Measurements from ENCODE around the gene GRIA1.

GRIA1 gene

DNA sequence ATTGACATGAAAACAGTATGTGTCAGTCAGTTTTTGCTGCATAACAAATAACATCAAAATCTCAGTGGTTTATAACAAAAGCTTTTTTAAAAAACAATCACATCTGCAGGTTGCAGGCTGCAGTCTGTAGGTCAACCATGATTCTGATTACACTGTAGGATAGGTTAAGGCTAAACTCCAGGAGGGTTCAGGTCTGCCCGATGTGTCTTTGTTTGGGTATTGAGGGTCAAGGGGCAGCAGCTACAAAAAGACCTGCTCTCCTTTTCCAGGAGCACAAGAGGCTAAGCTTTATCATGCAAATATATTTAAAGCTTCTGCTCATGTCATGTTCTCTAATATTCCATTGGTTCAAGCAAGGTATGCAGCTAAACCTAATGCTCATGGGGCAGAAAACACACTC is 18.2 kb downstream of the GRIA1 start:
- in situ Hi-C loops (cut with MboI; ENCODE audit: low pct_unique_long_range_greater_than_20kb, low sequenced_read_pairs, unreplicated experiment) = loop anchor here (25.0 kb wide), 1 partner anchor 454 kb away; no protein-coding TSS in a partner anchor
- no peak for DNase-seq (ENCODE audit: low spot score)
- TF ChIP-seq, protein P1, sequence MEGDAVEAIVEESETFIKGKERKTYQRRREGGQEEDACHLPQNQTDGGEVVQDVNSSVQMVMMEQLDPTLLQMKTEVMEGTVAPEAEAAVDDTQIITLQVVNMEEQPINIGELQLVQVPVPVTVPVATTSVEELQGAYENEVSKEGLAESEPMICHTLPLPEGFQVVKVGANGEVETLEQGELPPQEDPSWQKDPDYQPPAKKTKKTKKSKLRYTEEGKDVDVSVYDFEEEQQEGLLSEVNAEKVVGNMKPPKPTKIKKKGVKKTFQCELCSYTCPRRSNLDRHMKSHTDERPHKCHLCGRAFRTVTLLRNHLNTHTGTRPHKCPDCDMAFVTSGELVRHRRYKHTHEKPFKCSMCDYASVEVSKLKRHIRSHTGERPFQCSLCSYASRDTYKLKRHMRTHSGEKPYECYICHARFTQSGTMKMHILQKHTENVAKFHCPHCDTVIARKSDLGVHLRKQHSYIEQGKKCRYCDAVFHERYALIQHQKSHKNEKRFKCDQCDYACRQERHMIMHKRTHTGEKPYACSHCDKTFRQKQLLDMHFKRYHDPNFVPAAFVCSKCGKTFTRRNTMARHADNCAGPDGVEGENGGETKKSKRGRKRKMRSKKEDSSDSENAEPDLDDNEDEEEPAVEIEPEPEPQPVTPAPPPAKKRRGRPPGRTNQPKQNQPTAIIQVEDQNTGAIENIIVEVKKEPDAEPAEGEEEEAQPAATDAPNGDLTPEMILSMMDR (IDR thresholded peaks at IDR 0.05; ENCODE audit: extremely low read depth, insufficient read depth, missing control alignments) = no peak

DNA sequence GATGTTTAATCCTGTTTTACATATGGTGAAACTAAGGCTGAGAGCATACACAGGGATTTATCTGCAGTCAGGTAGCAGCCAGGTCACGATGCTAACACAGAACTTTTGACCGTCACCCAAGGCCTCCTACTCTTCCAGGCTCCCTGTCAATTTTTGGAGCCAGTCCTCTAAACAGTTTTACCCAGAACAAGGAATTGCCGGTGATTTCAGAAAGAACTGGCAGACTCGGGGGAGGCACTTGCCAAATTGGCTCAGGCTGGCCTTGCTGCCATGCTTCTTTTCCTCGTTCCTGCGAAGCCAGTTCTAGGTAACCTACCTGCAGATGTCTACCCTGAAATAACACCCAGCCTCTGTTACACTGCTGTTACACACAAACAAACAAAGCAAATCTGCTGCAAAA is 21.2 kb downstream of the GRIA1 start:
- no peak for DNase-seq (ENCODE audit: low spot score)
- in situ Hi-C loops (cut with MboI; ENCODE audit: low pct_unique_long_range_greater_than_20kb, low sequenced_read_pairs, unreplicated experiment) = loop anchor here (25.0 kb wide), 1 partner anchor 451 kb away; no protein-coding TSS in a partner anchor
- TF ChIP-seq, protein P1 (IDR thresholded peaks at IDR 0.05; ENCODE audit: extremely low read depth, insufficient read depth, missing control alignments) = no peak

DNA sequence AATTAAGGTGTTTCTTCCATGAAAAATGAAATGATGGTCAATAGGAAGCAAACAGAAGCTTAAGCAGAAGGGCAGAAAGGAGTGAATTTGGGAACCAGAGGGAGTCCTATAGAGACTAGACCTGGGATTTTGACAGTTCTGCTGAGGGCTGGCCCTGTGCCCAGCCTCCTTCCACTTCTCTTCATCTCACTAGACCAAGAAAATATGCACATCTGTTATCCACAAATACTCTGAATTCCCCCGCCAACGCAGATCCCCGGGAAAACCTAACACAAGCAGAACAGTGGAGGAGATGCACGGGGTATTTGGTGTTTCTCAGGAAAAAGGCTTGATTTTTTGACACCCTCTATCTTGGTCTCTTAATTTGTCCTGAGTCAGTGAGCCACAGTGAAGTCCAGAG is 22.7 kb downstream of the GRIA1 start:
- in situ Hi-C loops (cut with MboI; ENCODE audit: low pct_unique_long_range_greater_than_20kb, low sequenced_read_pairs, unreplicated experiment) = loop anchor here (25.0 kb wide), 1 partner anchor 449 kb away; no protein-coding TSS in a partner anchor
- TF ChIP-seq, protein P1 (IDR thresholded peaks at IDR 0.05; ENCODE audit: extremely low read depth, insufficient read depth, missing control alignments) = no peak
- no peak for DNase-seq (ENCODE audit: low spot score)

DNA sequence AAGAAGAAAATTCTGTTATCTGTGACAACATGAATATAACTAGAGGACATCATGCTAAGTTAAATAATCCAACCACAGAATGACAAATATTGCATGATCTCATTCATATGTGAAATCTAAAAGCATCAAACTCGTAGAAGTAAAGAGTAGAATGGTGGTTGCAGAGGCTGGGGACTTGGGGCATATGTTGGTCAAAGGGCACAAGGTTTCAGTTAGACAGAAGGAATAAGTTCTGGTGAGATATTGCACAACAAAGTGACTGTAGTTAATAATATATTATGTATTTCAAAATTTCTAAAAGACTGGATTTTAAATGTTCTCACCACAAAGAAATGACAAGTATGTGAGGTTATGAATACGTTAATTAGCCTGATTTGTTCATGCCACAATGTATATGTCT is 24.8 kb downstream of the GRIA1 start:
- in situ Hi-C loops (cut with MboI; ENCODE audit: low pct_unique_long_range_greater_than_20kb, low sequenced_read_pairs, unreplicated experiment) = loop anchor here (25.0 kb wide), 1 partner anchor 447 kb away; no protein-coding TSS in a partner anchor
- TF ChIP-seq, protein P1 (IDR thresholded peaks at IDR 0.05; ENCODE audit: extremely low read depth, insufficient read depth, missing control alignments) = no peak
- no peak for DNase-seq (ENCODE audit: low spot score)

DNA sequence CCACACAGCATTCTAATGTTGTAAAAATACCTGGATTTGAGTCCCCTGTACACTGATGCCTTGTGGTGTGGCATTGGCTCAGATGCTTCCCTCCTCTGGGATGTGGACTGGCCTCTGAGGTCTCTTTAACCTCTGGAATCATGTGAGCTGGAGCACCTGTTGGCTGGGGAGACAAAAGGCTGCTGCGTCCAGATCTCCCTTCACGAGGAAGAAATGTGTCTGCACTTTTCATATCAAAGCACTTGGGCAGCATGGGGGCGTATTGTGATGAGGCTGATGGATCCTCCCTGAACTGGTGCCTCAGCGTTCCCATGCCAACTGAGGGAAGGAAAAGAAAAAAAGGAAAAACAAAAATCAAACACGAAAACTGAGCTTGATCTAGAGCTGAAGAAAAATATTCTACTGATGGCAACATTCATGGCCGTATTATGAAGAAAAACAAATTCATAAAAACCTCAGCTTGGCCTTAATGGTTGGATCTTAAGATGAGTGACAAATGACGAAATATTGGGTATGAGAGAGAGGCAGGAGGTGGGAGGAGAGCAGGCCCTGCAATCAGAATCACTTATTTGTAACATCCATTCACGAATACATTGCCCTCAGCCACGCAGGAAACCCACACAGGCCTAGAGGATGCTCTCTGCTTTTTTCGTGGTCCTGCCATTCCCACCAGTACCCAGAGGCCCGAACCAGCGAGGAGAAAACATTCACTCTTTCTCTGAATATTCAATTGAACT is 26.2 kb downstream of the GRIA1 start:
- TF ChIP-seq, protein P1 (IDR thresholded peaks at IDR 0.05; ENCODE audit: extremely low read depth, insufficient read depth, missing control alignments) = no peak
- in situ Hi-C loops (cut with MboI; ENCODE audit: low pct_unique_long_range_greater_than_20kb, low sequenced_read_pairs, unreplicated experiment) = loop anchor here (25.0 kb wide), 1 partner anchor 446 kb away; no protein-coding TSS in a partner anchor

DNA sequence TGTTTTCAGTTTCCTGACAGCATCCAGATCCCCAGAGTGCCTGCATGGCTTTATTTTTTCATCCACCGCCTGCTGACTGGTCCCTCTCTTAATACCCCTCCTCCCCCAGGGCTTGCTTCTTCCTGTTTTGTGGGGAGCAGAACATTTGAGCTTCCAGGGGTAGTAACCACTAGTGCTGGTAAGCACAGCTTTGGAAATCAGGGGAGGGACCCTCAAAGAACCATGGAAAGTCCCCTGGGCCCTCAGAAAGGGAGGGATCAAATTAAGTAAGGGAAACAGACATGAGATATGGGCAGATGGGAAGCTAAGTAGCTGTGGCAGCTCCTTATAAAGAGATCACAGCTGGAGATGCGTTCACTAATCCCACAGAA is 26.8 kb downstream of the GRIA1 start:
- TF ChIP-seq, protein P1 (IDR thresholded peaks at IDR 0.05; ENCODE audit: extremely low read depth, insufficient read depth, missing control alignments) = no peak
- in situ Hi-C loops (cut with MboI; ENCODE audit: low pct_unique_long_range_greater_than_20kb, low sequenced_read_pairs, unreplicated experiment) = loop anchor here (25.0 kb wide), 1 partner anchor 445 kb away; no protein-coding TSS in a partner anchor
- no peak for DNase-seq (ENCODE audit: low spot score)

More for the DNA sequence above, 26.2 kb downstream of the GRIA1 start:
- no peak for DNase-seq (ENCODE audit: low spot score)
